HEK293 (cell line): ENCODE measurements around the gene WRAP73.

Experiments
- CTCF ChIA-PET: fragments of 350-600 bp; formaldehyde crosslinking; extraction: SDS; loops from one replicate; lab custom pipeline; 2021; ENCODE audit warnings: antibody characterized with exemption; lab: Yijun Ruan, JAX
- POLR2A ChIA-PET: fragments of 300-600 bp; formaldehyde crosslinking; extraction: SDS; loops from one replicate; lab custom pipeline; 2020; ENCODE audit warnings: antibody characterized with exemption, inconsistent platforms; lab: Yijun Ruan, JAX
- H3K27ac ChIP-seq: fragments of 200-500 bp; sonication (Bioruptor generic); 2 replicates; pipeline ENCODE4 v1.5.1; 2014; ENCODE audit warnings: low read depth, low read length, control low read depth, inconsistent platforms; ENCODE audit errors: extremely low read depth
- H3K36me3 ChIP-seq, 2 experiments: fragments of 200-500 bp in 1 of 2; sonication (Bioruptor generic) in 1 of 2; 1 replicate in 1 of 2; 2 replicates in 1 of 2; pipeline ENCODE4 v1.5.1; 2014 to 2017; ENCODE audit warnings: inconsistent platforms in 2 of 2, low read length in 2 of 2; ENCODE audit not compliant: control insufficient read depth in 2 of 2, insufficient read depth in 1 of 2
- H3K4me1 ChIP-seq: fragments of 200-500 bp; sonication (Bioruptor generic); 2 replicates; pipeline ENCODE4 v1.5.1; 2014; ENCODE audit warnings: mild to moderate bottlenecking, low read length, inconsistent platforms; ENCODE audit not compliant: control insufficient read depth, insufficient read depth
- H3K4me3 ChIP-seq: 2 replicates; pipeline ENCODE4 v1.5.1; 2011; ENCODE audit warnings: low read depth, mild to moderate bottlenecking, control low read depth, low read length, moderate library complexity
- H3K9me3 ChIP-seq: fragments of 200-500 bp; sonication (Bioruptor generic); 2 replicates; pipeline ENCODE4 v1.5.1; 2014; ENCODE audit warnings: low read depth, low read length, inconsistent platforms; ENCODE audit not compliant: control insufficient read depth, insufficient read depth
- REPIN1 ChIP-seq: fragments of 450-650 bp; formaldehyde crosslinking; IDR thresholded peaks from 2 replicates; pipeline ENCODE4 v1.5.1; 2017; ENCODE audit warnings: missing biosample characterization, missing genetic modification characterization, low read depth
- YY2 ChIP-seq: fragments of 450-650 bp; formaldehyde crosslinking; IDR thresholded peaks from 2 replicates; pipeline ENCODE4 v1.5.1; 2016; ENCODE audit warnings: missing biosample characterization, missing genetic modification characterization
- ZBTB48 ChIP-seq: fragments of 450-650 bp; formaldehyde crosslinking; IDR thresholded peaks from 2 replicates; pipeline ENCODE4 v1.5.1; 2016; ENCODE audit warnings: missing biosample characterization, missing genetic modification characterization
- ZNF121 ChIP-seq: fragments of 450-650 bp; formaldehyde crosslinking; IDR thresholded peaks from 2 replicates; pipeline ENCODE4 v1.5.1; 2016; ENCODE audit warnings: missing biosample characterization, missing genetic modification characterization
- ZNF132 ChIP-seq: fragments of 450-650 bp; formaldehyde crosslinking; IDR thresholded peaks from 2 replicates; pipeline ENCODE4 v1.5.1; 2017; ENCODE audit warnings: missing biosample characterization, missing genetic modification characterization, borderline replicate concordance
- ZNF133 ChIP-seq: fragments of 450-650 bp; formaldehyde crosslinking; IDR thresholded peaks from 2 replicates; pipeline ENCODE4 v1.5.1; 2016; ENCODE audit warnings: missing biosample characterization, missing genetic modification characterization
- ZNF16 ChIP-seq: fragments of 450-650 bp; formaldehyde crosslinking; IDR thresholded peaks from 2 replicates; pipeline ENCODE4 v1.5.1; 2016; ENCODE audit warnings: low read depth, missing biosample characterization, missing genetic modification characterization
- ZNF175 ChIP-seq: fragments of 450-650 bp; formaldehyde crosslinking; IDR thresholded peaks from 2 replicates; pipeline ENCODE4 v1.5.1; 2016; ENCODE audit warnings: missing biosample characterization, missing genetic modification characterization
- ZNF221 ChIP-seq: fragments of 450-650 bp; formaldehyde crosslinking; IDR thresholded peaks from 2 replicates; pipeline ENCODE4 v1.5.1; 2017; ENCODE audit warnings: missing biosample characterization, missing genetic modification characterization, borderline replicate concordance
- ZNF335 ChIP-seq: fragments of 450-650 bp; formaldehyde crosslinking; conservative IDR thresholded peaks from 2 replicates; pipeline ENCODE4 v1.5.1; 2016; ENCODE audit warnings: missing biosample characterization, missing genetic modification characterization
- ZNF426 ChIP-seq: fragments of 450-650 bp; formaldehyde crosslinking; IDR thresholded peaks from 2 replicates; pipeline ENCODE4 v1.5.1; 2017; ENCODE audit warnings: missing biosample characterization, missing genetic modification characterization, mild to moderate bottlenecking, inconsistent platforms, moderate library complexity
- ZNF514 ChIP-seq: fragments of 450-650 bp; formaldehyde crosslinking; IDR thresholded peaks from 2 replicates; pipeline ENCODE4 v1.5.1; 2016; ENCODE audit warnings: missing biosample characterization, missing genetic modification characterization
- ZNF518A ChIP-seq: fragments of 450-650 bp; formaldehyde crosslinking; conservative IDR thresholded peaks from 2 replicates; pipeline ENCODE4 v1.5.1; 2016; ENCODE audit warnings: low read depth, missing biosample characterization, missing genetic modification characterization
- ZNF555 ChIP-seq: fragments of 450-650 bp; formaldehyde crosslinking; conservative IDR thresholded peaks from 2 replicates; pipeline ENCODE4 v1.5.1; 2017; ENCODE audit warnings: missing biosample characterization, mild to moderate bottlenecking, missing genetic modification characterization, inconsistent platforms
- ZNF600 ChIP-seq: fragments of 450-650 bp; formaldehyde crosslinking; IDR thresholded peaks from 2 replicates; pipeline ENCODE4 v1.5.1; 2016; ENCODE audit warnings: missing biosample characterization, missing genetic modification characterization
- ZNF670 ChIP-seq: fragments of 450-650 bp; formaldehyde crosslinking; IDR thresholded peaks from 2 replicates; pipeline ENCODE4 v1.5.1; 2016; ENCODE audit warnings: missing biosample characterization, missing genetic modification characterization, low read depth
- ZNF677 ChIP-seq: fragments of 450-650 bp; IDR thresholded peaks from 2 replicates; pipeline ENCODE4 v1.5.0; 2018; ENCODE audit warnings: missing biosample characterization, mild to moderate bottlenecking, missing genetic modification characterization, moderate library complexity
- TF ChIP-seq, protein P1 (sequence below): fragments of 450-650 bp; formaldehyde crosslinking; IDR thresholded peaks from 2 replicates; pipeline ENCODE4 v1.5.1; 2016; ENCODE audit warnings: missing biosample characterization, missing genetic modification characterization
- TF ChIP-seq, protein P2 (sequence below): IDR thresholded peaks from 2 replicates; pipeline ENCODE4 v1.6.1; 2011; ENCODE audit warnings: mild to moderate bottlenecking, low read depth, low read length, borderline replicate concordance
- TF ChIP-seq, protein P3 (sequence below): fragments of 450-650 bp; formaldehyde crosslinking; IDR thresholded peaks from 2 replicates; pipeline ENCODE4 v1.5.1; 2017; ENCODE audit warnings: missing biosample characterization, missing genetic modification characterization
- TF ChIP-seq, protein P4 (sequence below): fragments of 450-650 bp; formaldehyde crosslinking; IDR thresholded peaks from 2 replicates; pipeline ENCODE4 v1.5.1; 2017; ENCODE audit warnings: missing biosample characterization, missing genetic modification characterization

The WRAP73 gene

DNA sequence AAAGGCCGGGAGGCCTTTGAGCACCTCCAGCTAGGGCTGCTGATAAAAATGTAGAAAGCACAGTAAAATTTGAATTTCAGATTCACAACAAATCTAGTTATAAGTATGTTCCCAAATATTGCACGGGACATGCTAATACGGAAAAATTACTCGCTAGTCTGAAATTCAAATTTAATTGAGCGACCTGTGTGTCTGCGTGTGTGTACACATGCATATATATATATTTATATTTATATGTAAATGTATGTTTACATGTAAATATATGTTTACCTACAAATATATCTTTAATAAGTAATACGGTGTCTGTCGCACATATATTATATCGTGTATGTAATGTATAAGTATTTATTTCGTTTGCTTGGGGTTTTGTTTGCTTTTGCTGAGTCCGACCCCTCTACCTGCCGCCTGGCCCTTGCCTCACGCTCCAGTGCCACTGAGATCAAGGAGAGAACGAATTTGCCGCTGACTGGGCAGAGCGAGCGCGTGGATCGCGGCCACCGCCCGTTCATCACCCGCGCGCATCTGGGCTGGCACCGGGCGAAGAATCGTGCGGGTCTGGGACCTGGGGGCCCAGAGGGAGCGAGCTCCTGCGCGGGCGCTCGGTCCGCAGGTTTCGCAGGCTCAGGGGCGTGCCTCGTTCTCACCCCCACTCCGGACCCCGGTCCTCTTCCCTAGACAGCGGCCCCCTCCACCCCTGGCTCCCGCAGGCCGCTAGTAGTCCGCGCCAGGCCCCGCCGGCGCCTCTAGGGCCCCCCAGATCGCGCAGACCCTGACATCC lies 534 bp upstream of the WRAP73 start (continued):
- TF ChIP-seq ZNF221 (tag by site-specific recombination) (no peak), ZNF670 (no peak), ZNF600 (no peak), ZNF335 (peak; percentile 13; the same call in 1 of the 2 replicates)

- H3K4me3 ChIP-seq = no peak overlapping the region
- ChIA-PET POLR2A (no interaction called here), CTCF (no interaction called here)
- H3K27ac ChIP-seq = no peak overlapping the region
- no peaks in the 10 kb centered on the region for H3K4me1 ChIP-seq
- no peaks in the 10 kb centered on the region for H3K9me3 ChIP-seq
- peaks cover 0 to 62% of the 10 kb centered on the region in 2 experiments; a peak in 2 of 3 replicates for H3K36me3 ChIP-seq
- TF ChIP-seq ZNF518A (tag by site-specific recombination) (no peak), ZNF175 (no peak), ZNF132 (tag by site-specific recombination) (no peak)
- TF ChIP-seq, protein P1, sequence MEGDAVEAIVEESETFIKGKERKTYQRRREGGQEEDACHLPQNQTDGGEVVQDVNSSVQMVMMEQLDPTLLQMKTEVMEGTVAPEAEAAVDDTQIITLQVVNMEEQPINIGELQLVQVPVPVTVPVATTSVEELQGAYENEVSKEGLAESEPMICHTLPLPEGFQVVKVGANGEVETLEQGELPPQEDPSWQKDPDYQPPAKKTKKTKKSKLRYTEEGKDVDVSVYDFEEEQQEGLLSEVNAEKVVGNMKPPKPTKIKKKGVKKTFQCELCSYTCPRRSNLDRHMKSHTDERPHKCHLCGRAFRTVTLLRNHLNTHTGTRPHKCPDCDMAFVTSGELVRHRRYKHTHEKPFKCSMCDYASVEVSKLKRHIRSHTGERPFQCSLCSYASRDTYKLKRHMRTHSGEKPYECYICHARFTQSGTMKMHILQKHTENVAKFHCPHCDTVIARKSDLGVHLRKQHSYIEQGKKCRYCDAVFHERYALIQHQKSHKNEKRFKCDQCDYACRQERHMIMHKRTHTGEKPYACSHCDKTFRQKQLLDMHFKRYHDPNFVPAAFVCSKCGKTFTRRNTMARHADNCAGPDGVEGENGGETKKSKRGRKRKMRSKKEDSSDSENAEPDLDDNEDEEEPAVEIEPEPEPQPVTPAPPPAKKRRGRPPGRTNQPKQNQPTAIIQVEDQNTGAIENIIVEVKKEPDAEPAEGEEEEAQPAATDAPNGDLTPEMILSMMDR (tag by site-specific recombination) = no peak
Measured at GRCh38 chr1:3646596-3646995, 3.3 kb downstream of the WRAP73 start.

DNA sequence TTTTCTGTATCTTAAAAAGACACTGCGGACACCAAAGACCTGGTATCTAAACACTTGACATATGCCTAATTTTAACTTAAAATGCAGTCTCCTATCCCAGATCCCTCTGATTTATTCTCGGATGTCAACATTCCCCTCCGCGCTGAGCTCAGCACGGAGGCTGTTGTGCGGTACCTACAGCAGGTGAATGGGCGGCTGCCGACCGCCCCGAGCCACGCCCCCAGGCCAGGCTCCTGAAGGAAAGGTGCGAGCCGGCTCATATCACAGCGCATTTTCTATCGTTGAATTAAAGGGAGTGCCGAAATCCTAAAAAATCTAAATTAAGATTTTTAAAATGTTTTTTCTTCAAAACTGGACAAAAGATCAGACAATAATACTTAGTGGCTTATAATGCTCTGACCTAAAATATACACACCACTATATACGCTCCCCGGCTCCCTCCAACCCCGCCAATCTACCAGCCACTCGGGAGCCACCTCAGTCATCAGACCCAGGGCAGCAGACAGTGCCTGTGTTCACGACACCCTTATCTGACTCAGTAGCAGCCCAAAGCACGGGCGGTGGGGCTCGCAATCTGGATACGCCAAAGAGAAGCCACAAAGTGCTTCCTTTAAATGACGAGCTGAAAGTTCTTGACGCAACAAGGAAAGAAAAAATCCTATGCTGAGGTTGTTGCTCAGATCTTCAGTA lies 4.1 kb downstream of the WRAP73 start:
- no peak overlapping the region for H3K27ac ChIP-seq
- ChIA-PET POLR2A (no interaction called here), CTCF (no interaction called here)
- H3K9me3 ChIP-seq = no peaks in the 10 kb centered on the region
- peaks cover 0 to 70% of the 10 kb centered on the region in 2 experiments; a peak in 2 of 3 replicates for H3K36me3 ChIP-seq
- no peak overlapping the region for H3K4me3 ChIP-seq
- no peaks in the 10 kb centered on the region for H3K4me1 ChIP-seq
- TF ChIP-seq YY2 (tag by site-specific recombination) (no peak), ZNF677 (tag by site-specific recombination) (no peak), ZNF426 (tag by site-specific recombination) (no peak), REPIN1 (tag by site-specific recombination) (no peak), ZNF514 (tag by site-specific recombination) (no peak), ZNF133 (tag by site-specific recombination) (no peak), ZNF16 (no peak), ZBTB48 (tag by site-specific recombination) (no peak), ZNF121 (tag by site-specific recombination) (no peak), ZNF555 (no peak)
- TF ChIP-seq, protein P2, sequence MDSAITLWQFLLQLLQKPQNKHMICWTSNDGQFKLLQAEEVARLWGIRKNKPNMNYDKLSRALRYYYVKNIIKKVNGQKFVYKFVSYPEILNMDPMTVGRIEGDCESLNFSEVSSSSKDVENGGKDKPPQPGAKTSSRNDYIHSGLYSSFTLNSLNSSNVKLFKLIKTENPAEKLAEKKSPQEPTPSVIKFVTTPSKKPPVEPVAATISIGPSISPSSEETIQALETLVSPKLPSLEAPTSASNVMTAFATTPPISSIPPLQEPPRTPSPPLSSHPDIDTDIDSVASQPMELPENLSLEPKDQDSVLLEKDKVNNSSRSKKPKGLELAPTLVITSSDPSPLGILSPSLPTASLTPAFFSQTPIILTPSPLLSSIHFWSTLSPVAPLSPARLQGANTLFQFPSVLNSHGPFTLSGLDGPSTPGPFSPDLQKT = no peak
- TF ChIP-seq, protein P3, sequence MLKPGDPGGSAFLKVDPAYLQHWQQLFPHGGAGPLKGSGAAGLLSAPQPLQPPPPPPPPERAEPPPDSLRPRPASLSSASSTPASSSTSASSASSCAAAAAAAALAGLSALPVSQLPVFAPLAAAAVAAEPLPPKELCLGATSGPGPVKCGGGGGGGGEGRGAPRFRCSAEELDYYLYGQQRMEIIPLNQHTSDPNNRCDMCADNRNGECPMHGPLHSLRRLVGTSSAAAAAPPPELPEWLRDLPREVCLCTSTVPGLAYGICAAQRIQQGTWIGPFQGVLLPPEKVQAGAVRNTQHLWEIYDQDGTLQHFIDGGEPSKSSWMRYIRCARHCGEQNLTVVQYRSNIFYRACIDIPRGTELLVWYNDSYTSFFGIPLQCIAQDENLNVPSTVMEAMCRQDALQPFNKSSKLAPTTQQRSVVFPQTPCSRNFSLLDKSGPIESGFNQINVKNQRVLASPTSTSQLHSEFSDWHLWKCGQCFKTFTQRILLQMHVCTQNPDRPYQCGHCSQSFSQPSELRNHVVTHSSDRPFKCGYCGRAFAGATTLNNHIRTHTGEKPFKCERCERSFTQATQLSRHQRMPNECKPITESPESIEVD (tag by site-specific recombination) = no peak
- TF ChIP-seq, protein P4, sequence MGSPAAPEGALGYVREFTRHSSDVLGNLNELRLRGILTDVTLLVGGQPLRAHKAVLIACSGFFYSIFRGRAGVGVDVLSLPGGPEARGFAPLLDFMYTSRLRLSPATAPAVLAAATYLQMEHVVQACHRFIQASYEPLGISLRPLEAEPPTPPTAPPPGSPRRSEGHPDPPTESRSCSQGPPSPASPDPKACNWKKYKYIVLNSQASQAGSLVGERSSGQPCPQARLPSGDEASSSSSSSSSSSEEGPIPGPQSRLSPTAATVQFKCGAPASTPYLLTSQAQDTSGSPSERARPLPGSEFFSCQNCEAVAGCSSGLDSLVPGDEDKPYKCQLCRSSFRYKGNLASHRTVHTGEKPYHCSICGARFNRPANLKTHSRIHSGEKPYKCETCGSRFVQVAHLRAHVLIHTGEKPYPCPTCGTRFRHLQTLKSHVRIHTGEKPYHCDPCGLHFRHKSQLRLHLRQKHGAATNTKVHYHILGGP (tag by site-specific recombination) = no peak
